GM12801 (cell line): Measurements from ENCODE around the gene ZSWIM4.

Source experiments
- TF ChIP-seq, protein P1 (sequence below): IDR thresholded peaks from one replicate; pipeline ENCODE4 v1.5.1; 2011; ENCODE audit warnings: control low read depth; ENCODE audit not compliant: insufficient read length; ENCODE audit errors: extremely low read depth

ZSWIM4 gene

DNA sequence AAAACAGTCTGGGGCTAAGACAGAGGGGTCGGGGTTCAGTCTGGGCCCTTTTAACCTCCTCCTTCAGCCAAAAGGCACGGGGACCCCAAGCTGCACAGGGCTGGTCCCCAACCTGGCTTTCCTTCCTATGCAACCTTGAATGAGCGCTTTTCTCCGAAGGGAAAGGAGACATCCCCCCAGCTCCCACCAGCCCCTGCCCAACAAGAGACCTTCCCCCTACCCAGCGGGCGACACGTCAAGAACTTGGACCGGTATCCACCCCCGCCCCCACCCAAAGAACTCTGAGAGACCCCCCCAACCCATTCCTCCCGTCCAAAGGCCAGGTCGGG is 46.7 kb downstream of the ZSWIM4 start:
- TF ChIP-seq, protein P1, sequence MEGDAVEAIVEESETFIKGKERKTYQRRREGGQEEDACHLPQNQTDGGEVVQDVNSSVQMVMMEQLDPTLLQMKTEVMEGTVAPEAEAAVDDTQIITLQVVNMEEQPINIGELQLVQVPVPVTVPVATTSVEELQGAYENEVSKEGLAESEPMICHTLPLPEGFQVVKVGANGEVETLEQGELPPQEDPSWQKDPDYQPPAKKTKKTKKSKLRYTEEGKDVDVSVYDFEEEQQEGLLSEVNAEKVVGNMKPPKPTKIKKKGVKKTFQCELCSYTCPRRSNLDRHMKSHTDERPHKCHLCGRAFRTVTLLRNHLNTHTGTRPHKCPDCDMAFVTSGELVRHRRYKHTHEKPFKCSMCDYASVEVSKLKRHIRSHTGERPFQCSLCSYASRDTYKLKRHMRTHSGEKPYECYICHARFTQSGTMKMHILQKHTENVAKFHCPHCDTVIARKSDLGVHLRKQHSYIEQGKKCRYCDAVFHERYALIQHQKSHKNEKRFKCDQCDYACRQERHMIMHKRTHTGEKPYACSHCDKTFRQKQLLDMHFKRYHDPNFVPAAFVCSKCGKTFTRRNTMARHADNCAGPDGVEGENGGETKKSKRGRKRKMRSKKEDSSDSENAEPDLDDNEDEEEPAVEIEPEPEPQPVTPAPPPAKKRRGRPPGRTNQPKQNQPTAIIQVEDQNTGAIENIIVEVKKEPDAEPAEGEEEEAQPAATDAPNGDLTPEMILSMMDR, result no peak

DNA sequence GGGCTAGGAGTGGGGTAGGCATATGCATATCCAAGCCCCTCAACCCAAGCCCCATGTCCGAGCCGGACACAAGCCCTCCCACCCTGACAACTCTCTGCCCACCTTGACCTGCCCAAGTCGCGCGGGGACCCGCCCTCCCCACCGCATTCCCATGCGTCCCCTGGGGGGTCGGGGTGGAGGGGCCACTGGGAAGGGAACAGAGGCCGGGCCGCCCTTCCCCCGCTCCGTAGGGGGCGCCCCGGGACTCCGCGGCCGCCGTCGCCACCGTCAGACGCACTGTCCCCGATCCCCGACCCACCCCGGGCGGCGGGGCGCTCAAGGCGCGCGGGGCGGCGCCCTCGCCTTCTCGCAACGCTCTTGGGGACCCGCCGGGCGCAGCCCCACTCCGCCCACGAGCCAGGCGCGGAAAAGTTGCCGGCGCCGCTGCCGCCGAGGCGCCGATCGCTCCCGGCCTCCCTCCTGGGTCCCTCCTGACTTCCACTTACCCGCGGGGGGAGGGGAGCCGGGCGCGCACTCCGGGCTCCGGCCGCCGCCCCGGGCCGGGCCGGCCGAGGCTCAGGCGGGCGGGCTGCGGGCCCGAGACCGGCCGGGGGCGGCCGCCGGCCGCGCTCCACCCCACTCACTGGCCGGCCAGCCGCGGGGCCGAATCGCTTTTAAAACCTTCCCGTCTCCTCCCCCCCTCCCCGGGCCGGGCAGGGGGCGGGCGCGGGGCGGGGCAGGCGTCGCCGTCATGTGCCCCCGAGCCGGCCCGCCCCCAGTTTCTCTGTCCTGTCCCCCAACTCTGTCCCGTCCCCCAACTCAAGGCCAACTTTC is 47.3 kb downstream of the ZSWIM4 start:
- TF ChIP-seq, protein P1, result no peak

DNA sequence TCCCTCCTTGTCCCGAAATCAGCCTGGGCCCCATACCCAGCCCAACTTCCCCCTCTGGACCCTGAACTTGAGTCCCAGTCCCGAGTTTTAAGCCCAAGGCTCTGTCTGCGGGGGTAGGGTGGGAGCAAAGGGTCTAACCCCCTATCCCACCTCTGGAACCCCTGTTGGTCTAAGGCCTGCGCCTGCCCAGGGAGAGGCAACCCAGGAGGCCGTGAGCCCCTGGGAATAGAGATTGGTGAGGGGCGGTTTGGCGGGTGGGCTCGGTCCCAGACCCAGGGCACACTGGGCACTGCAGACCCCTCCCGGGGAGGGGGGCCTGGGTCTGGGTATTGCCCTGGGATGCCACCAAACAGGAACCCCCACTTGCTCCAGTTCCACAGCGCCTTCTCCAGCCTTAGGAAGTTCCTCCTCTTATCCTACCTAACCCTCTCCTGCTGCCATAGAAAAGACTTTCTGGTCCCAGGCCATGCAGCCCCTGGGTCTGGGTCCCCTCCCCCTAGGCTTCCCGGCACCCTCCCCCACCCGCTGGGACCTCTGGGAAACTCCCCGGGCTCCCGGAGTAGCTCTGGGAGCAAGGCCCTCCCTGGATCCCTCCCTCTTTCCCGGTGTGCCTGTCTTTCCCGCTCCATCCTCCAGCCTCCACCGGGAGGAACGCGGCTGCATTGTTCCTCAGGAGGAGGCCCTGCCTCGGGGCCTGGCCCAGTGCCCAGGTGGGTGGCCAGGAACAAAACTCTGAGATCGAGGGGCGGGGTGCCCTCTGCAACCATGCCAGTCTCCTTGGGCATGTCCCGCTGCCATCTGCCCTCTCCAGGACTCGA is 48.1 kb downstream of the ZSWIM4 start:
- TF ChIP-seq, protein P1, result no peak

DNA sequence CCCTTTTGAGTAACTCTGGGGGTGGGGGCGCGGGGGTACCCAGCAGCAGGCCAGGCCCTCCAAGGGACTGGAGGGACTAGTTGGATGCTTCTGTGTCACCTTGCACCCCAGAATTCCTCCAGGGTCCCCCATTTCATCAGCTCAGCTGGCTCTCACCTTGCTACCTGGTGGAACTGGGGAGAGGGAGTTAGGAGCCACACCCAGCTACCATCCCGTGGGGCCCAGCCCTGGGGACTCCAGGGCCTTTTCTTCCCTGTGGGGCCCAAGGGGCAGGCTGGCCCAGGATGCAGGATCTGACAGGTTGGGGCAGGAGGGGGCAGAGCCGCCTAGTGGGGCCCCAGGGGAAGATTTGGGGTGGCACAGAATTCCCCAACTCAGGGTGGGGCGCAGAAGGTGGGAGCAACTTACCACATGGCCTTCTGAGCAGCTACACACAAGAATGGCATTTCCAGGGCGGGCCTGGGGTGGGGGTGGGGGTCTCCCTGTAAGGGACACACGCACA is 48.9 kb downstream of the ZSWIM4 start:
- TF ChIP-seq, protein P1, result no peak

DNA sequence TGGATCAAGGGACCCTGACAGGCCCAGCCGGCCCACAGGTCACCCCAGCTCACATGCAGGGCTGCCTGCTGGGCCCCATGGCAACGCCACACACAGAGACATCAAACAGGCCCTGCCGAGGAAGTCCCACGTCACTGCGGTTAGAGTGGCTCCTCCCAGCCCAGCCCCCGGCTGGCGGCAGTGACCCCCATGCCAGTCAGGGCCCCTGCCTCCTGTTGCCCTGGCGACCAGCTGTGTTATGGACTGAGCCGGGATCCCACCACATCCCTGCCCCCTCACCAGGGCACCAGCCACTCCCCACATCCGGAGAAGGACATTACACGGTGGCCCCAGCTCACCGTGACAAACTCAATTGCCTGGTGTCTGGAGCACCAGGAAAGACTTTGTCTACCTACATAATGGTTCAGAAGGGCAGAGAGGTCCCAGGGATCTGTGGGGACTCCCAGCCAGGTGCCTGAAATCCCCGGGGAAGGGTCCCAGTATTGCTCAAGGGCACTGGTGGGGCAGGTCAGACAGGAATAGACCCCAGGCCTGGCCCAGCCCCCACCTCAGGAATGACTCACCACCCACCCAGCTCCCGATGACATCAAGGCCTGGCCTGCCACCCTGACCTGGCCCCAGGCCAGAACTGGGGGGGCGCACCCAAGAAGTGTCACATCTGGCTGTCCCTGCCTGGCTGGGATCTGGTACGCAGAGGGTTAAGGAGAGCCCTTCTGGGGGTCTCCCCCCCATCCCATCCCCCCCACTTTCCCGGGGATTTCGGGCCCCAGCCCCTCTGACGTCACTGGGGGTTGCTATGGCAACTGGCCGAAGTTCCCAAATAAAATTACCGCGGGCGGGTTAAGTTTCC is 51.5 kb downstream of the ZSWIM4 start:
- TF ChIP-seq, protein P1, result no peak

DNA sequence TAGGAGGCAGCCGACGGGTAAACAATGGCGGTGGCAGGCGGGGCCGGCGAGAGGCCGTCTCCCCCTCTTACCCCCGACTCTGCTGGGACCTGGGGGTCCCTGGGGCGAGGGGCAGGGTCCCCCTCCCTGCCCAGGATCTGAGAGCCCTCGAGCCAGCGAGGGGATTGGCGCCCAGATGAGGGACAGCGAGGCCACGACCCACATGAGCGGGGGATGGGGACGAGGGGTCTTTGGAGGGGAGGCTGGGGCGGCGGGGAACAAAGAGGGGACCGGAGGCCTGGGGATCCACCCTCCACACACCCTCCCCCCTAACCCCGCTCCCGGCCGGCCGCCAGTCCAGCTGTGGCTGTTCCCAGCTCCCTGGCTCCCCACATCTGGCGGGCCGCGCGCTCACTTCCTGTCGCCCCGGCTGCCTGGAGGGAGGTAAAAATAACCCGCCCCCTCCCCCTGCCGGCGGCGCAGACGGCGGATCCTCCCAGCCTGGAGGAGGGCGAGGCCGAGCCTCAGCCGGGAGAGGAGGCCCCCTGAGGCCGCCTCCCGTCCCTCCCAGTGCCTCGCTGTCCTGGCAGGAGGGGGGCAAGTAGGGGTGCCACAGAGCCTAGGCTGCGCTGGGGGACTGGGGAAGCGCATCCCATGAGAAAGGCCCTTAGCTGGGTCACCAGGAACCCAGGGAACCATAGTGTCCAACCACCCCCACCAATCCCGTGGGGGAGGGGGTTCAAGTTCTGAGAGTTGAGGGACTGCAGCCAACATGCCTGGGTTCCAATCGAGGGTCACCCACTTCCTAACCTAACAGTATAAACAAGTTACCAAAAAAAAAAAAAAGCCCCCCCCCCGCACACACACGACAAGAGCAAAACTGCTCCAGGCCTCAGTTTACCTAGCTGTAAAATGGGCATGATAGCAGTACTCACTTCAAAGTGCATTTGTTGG is 52.4 kb downstream of the ZSWIM4 start:
- TF ChIP-seq, protein P1, result no peak
